Choroid plexus epithelial cell (primary cell): ENCODE results near the gene TBCE.
"Not testable (repeated sequence)": the region's sequence is repeated elsewhere in the genome, so short reads cannot be mapped to it uniquely, and the experiment has no call there.

Experiments used
- DNase-seq: peaks from one replicate; pipeline ENCODE4 v3.0.0-alpha.2; 2010; ENCODE audit warnings: low read depth
- H3K4me3 ChIP-seq: 2 replicates; pipeline ENCODE4 v1.5.1; 2011; ENCODE audit warnings: low read depth, mild to moderate bottlenecking, control low read depth, low read length, moderate library complexity
- TF ChIP-seq, protein P1 (sequence below): conservative IDR thresholded peaks from 2 replicates; pipeline ENCODE4 v1.5.1; 2011; ENCODE audit warnings: low read depth, mild to moderate bottlenecking, control low read depth, inconsistent platforms, low read length, moderate library complexity

TBCE gene

DNA sequence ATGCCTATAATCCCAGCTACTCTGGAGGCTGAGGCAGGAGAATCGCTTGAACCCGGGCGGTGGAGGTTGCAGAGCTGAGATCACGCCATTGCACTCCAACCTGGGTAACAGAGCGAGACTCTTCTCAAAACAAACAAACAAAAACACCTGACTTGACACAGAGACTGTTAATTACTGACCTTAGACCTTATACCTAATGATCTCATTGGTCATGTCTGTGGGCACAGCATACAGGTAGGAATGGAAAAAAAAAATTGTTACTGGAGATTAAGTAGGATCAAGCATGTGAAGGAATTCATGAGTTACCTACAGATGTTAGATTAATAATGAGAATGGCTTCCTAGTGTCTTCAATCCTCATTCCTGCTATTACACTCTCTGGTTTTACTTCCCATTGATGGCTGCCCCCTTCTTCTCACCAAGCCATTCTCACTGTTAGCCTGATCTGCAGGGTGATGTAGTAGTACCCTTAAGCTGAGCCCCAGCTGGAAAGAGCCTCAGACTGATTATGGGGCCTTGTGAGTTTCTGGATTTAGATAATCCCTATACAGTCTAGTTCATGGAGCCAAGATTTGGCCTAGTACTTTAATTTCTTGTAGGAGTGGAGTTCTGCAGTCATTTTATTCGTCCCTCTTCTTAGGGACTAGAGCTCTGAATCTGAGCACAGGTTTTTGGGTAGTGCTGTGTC is 8.8 kb downstream of the TBCE start:
- DNase-seq, result no peak
- H3K4me3 ChIP-seq, result no peak overlapping the region
- TF ChIP-seq, protein P1, sequence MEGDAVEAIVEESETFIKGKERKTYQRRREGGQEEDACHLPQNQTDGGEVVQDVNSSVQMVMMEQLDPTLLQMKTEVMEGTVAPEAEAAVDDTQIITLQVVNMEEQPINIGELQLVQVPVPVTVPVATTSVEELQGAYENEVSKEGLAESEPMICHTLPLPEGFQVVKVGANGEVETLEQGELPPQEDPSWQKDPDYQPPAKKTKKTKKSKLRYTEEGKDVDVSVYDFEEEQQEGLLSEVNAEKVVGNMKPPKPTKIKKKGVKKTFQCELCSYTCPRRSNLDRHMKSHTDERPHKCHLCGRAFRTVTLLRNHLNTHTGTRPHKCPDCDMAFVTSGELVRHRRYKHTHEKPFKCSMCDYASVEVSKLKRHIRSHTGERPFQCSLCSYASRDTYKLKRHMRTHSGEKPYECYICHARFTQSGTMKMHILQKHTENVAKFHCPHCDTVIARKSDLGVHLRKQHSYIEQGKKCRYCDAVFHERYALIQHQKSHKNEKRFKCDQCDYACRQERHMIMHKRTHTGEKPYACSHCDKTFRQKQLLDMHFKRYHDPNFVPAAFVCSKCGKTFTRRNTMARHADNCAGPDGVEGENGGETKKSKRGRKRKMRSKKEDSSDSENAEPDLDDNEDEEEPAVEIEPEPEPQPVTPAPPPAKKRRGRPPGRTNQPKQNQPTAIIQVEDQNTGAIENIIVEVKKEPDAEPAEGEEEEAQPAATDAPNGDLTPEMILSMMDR, result no peak

DNA sequence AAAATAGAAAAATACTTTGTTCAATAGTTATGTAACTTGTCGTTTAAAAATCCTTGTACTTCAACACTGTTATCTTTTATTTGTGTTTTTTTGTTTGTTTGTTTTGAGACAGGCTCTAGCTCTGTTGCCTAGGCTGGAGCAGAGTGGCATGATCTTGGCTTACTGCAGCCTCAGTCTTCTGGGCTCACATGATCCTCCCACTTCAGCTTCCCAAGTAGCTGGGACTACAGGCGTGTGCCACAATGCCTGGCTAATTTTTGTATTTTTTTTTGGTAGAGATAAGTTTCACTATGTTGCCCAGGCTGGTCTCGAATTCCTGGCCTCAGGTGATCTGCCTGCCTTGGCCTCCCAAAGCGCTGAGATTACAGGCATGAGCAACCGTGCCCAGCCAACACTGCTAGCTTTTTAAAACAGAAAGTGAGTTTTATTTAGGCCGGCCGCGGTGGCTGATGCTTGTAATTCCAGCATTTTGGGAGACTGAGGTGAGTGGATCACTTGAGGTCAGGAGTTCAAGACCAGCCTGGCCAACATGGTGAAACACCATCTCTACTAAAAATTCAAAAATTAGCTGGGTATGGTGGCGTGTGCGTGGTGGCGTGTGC is 11.0 kb downstream of the TBCE start:
- not testable (repeated sequence) for H3K4me3 ChIP-seq, DNase-seq

DNA sequence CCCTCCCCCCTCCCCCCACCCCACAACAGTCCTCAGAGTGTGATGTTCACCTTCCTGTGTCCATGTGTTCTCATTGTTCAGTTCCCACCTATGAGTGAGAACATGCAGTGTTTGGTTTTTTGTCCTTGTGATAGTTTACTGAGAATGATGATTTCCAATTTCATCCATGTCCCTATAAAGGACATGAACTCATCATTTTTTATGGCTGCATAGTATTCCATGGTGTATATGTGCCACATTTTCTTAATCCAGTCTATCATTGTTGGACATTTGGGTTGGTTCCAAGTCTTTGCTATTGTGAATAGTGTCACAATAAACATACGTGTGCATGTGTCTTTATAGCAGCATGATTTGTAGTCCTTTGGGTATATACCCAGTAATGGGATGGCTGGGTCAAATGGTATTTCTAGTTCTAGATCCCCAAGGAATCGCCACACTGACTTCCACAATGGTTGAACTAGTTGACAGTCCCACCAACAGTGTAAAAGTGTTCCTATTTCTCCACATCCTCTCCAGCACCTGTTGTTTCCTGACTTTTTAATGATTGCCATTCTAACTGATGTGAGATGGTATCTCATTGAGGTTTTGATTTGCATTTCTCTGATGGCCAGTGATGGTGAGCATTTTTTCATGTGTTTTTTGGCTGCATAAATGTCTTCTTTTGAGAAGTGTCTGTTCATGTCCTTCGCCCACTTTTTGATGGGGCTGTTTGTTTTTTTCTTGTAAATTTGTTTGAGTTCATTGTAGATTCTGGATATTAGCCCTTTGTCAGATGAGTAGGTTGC is 14.9 kb downstream of the TBCE start:
- not testable (repeated sequence) for H3K4me3 ChIP-seq, DNase-seq

DNA sequence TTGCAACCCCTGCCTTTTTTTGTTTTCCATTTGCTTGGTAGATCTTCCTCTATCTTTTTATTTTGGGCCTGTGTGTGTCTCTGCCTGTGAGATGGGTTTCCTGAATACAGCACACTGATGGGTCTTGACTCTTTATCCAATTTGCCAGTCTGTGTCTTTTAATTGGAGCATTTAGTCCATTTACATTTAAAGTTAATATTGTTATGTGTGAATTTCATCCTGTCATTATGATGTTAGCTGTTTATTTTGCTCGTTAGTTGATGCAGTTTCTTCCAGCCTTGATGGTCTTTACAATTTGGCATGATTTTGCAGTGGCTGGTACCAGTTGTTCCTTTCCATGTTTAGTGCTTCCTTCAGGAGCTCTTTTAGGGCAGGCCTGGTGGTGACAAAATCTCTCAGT is 18.4 kb downstream of the TBCE start:
- not testable (repeated sequence) for DNase-seq

DNA sequence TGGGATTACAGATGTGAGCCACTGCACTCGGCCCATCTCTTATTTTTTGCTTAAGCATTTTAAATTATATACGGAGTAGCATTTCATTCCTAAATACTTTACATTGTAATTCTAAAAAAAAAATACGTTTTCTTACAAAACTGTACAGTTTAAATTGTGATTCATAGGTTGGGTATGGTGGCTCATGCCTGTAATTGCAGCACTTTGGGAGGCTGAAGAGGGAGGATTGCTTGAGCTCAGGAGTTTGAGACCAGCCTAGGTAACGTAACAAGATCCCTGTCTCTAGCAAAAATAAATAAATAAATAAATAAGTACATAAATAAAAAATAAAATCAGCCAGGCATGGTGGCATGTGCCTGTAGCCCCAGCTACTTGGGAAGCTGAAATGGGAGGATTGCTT is 24.6 kb downstream of the TBCE start:
- peak; percentile 19 for DNase-seq
- H3K4me3 ChIP-seq, result no peak overlapping the region
- TF ChIP-seq, protein P1, result no peak

More for the DNA sequence above, 18.4 kb downstream of the TBCE start:
- not testable (repeated sequence) for H3K4me3 ChIP-seq

DNA sequence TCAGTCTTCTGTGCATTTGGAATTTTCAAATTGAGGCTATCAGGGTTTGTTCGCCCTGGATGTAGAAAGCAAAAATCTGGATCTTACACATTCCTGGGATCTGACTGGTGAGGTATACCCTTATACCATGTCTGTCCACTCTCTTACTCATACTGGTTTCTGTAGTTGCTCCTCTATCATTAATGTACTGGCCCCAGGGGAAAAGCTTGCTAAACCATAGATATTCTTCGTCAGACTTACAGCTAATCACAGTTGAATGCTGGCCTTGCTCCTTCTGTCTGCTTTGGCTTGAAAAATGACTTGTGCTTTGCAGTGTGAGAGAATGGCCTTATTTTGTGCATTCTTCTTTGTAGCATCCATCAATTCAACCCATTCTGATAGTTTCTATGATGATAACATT is 30.5 kb downstream of the TBCE start:
- peak; percentile 87 for DNase-seq
- H3K4me3 ChIP-seq, result no peak overlapping the region
- TF ChIP-seq, protein P1, result no peak

DNA sequence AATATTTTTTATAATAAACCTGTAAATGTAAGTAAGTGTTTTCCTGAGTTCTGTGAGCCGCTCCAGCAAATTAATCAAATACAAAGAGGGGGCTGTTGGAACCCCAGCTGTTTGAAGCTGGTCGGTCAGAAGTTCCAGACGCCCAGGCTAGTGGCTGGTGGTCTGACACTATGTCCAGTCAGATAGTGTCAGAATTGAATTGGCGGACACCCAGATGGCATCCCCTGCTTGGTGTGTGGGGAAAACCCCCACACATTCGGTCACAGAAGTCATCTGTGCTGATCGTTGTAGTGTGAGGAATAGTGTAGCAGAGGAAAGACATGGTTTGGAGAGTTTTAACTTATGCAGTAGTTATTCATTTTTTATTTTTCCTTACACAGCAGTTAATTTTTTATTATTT is 32.4 kb downstream of the TBCE start:
- TF ChIP-seq, protein P1, result no peak
- no peak overlapping the region for H3K4me3 ChIP-seq
- no peak for DNase-seq

DNA sequence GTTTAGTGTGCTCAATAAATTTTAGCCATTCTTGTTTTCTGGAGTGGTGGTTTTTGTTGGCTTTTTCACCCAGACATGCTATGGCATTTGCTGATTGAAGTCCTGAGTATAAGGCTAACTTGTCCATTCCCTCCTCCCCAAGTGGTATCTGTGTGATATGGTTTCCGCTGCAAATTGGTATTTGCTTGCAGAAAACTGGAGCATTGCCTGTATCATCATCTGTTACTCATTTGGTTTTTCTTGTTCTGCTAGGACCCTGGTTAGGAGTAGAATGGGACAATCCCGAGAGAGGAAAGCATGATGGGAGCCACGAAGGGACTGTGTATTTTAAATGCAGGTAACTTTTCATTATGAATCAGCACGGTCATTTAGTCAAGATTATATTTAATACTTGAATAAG is 34.0 kb downstream of the TBCE start:
- no peak for DNase-seq
- TF ChIP-seq, protein P1, result no peak
- H3K4me3 ChIP-seq, result no peak overlapping the region
